Stimulated activated CD8-positive, alpha-beta memory T cell treated with anti-CD3 and anti-CD28 coated beads, Interleukin-7, amount 100 ng/mL, for 48 hours (primary cell): Measurements from ENCODE around the gene MOGAT3.
A peak's percentile ranks its signal among the peaks of the same experiment; 100 is the strongest.

Source experiments
- DNase-seq, 2 donors: peaks; one replicate each; pipeline ENCODE4 v3.0.0-alpha.2; 2020; ENCODE audit warnings: low read depth in 1 of 2; ENCODE audit errors: extremely low read depth in 1 of 2

MOGAT3 gene

GRCh38 chr7:101234636-101235035 is 33.8 kb upstream of the MOGAT3 start:
- DNase-seq, result no peak

- no peak for DNase-seq
Observed at GRCh38 chr7:101233907-101234547, 33.2 kb upstream of the MOGAT3 start.

GRCh38 chr7:101232141-101232850 is 31.5 kb upstream of the MOGAT3 start:
- DNase-seq, result no peak

- DNase-seq, result no peak
Observed at GRCh38 chr7:101231644-101232043, 30.8 kb upstream of the MOGAT3 start.

GRCh38 chr7:101226721-101227120 is 25.9 kb upstream of the MOGAT3 start:
- no peak for DNase-seq

- no peak for DNase-seq
Observed at GRCh38 chr7:101225650-101226049, 24.8 kb upstream of the MOGAT3 start.

GRCh38 chr7:101223528-101223927 is 22.7 kb upstream of the MOGAT3 start:
- DNase-seq, result no peak

GRCh38 chr7:101222275-101222830 is 21.5 kb upstream of the MOGAT3 start:
- DNase-seq, result no peak

- DNase-seq, result no peak
Observed at GRCh38 chr7:101220295-101220694, 19.5 kb upstream of the MOGAT3 start.

- DNase-seq, result no peak
Observed at GRCh38 chr7:101218236-101219125, 17.6 kb upstream of the MOGAT3 start.

GRCh38 chr7:101217388-101218235 is 16.8 kb upstream of the MOGAT3 start, which contains the start of the genes PLOD3 and ZNHIT1:
Gene PLOD3 (minus strand): TSS chr7:101217581. CDS start chr7:101217274, 307 bp downstream.
Gene ZNHIT1 (plus strand): TSS chr7:101218165. CDS start chr7:101218196, 31 bp downstream.
- peak; percentile 86 to 93 for DNase-seq

- no peak for DNase-seq
Observed at GRCh38 chr7:101216860-101217387, 16.1 kb upstream of the MOGAT3 start.

- no peak for DNase-seq
Observed at GRCh38 chr7:101216001-101216859, 15.4 kb upstream of the MOGAT3 start.

- no peak for DNase-seq
Observed at GRCh38 chr7:101212014-101212413, 11.2 kb upstream of the MOGAT3 start.

GRCh38 chr7:101211501-101211900 is 10.7 kb upstream of the MOGAT3 start:
- DNase-seq, result no peak

GRCh38 chr7:101210143-101210542 is 9.3 kb upstream of the MOGAT3 start:
- DNase-seq, result no peak

- DNase-seq, result no peak
Observed at GRCh38 chr7:101208794-101209193, 8.0 kb upstream of the MOGAT3 start.

- no peak for DNase-seq
Observed at GRCh38 chr7:101207459-101207858, 6.6 kb upstream of the MOGAT3 start.

- DNase-seq, result no peak
Observed at GRCh38 chr7:101206665-101207042, 5.8 kb upstream of the MOGAT3 start.
